ENCODE measurements around the gene GNB3. TPM values are rescaled to one million over a fixed set of nuclear protein-coding genes. Genes with fewer than 3 reads are reported as not detected.

Gene GNB3
- total and polyA plus RNA-seq, 2 donors (not counting 3 experiments of a cell fraction or from before 2014, with no cell fraction given) = 9.4 to 12.0 TPM

DNA sequence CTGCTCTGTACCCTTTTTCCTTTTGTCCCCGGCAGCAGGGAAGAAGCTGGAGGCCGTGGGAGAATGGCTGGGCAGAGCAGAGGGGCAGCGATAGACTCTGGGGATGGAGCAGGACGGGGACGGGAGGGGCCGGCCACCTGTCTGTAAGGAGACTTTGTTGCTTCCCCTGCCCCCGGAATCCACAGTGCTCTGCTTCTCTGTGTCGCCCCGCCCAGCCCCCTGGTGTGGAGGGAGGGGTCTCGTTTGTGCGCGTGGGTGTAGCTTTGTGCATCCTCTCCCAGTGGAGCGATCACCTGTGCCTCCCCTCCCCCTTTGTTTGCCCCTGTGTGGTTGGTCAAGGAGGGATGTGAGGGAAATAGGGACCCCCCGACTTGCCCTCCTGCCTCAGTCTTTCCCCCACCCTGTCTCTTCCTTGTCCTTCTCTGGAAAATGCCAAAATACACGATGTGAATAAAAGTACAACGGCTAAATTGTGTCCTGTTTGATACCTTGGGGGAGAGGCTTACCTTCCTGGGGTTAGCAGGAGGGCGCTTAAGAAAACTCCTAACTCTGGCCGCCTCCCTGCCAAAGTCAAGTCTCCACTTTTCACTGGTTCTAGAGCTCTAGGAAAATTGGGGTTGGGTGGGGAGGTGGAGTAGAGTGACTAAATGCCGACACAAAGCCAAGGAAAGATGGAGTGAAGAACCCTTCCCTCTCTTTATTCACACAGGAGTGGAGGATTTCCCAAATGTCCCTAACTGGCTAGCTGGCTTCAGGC, 25.6 kb downstream of the GNB3 start:
- no peak for DNase-seq (ENCODE audit: low read depth, low spot score)
- ChIA-PET CTCF (interaction anchor here (0.8 to 1.4 kb wide), 4 partner anchors 16 to 113 kb away, joined by 3 read pairs; partner anchors contain the start of gene MLF2), POLR2A (interaction anchor here (0.7 to 2.4 kb wide), 11 partner anchors 9 to 277 kb away, joined by 3 to 48 read pairs (median 6); partner anchors contain the start of genes C12orf57, CDCA3, MLF2 and RNU7-1)
- Histone ChIP-seq H3K79me2 (ENCODE audit: control insufficient read depth, insufficient read depth, low read length) (peaks cover 32% of the 10 kb centered on the region), H3K27ac (ENCODE audit: insufficient read depth, low read depth, low read length) (no peak overlapping the region), H4K20me1 (replicated peaks; ENCODE audit: control insufficient read depth, extremely low read depth, insufficient read depth, low read length) (no peaks in the 10 kb centered on the region), H3K9me1 (replicated peaks; ENCODE audit: control insufficient read depth, extremely low read depth, insufficient read depth, low read length) (no peaks in the 10 kb centered on the region), H2AFZ (ENCODE audit: low read depth, low read length) (peak overlapping the region; percentile 68), H3K4me2 (ENCODE audit: insufficient read depth, low read length) (peak overlapping the region; percentile 73), H3K27me3 (ENCODE audit: control insufficient read depth in 2 of 2, insufficient read depth in 2 of 2, low read length in 2 of 2) (no peaks in the 10 kb centered on the region), H3K4me1 (ENCODE audit: control insufficient read depth, extremely low read depth, insufficient read depth, low read length) (peaks cover 21% of the 10 kb centered on the region), H3K4me3 (replicated peaks in 1 of 3; ENCODE audit: insufficient read depth in 1 of 3, low read depth in 1 of 3, low read length in 3 of 3) (no peak overlapping the region), H3K36me3 (ENCODE audit: control insufficient read depth in 2 of 2, extremely low read depth in 1 of 2, insufficient read depth in 2 of 2, low read length in 2 of 2) (peaks cover 2 to 42% of the 10 kb centered on the region in 2 experiments), H3K9me3 (replicated peaks; ENCODE audit: control insufficient read depth, insufficient read depth, low read length) (no peaks in the 10 kb centered on the region), H3K9ac (replicated peaks; ENCODE audit: extremely low read depth, insufficient read depth, low read length) (no peak overlapping the region)
- no TSS peak for BruUV-seq (replicated peaks)
- intact Hi-C loops (cut with micrococcal nuclease) (no loop called here), dilution Hi-C loops (cut with MboI; ENCODE audit: extremely low pct_ligation_motif_present, low sequenced_read_pairs) (no loop called here)
- no peak for TF ChIP-seq GATA2 (IDR thresholded peaks at IDR 0.05; ENCODE audit: insufficient read depth, insufficient read length, low read depth, low read length)
- no peak for FAIRE-seq

DNA sequence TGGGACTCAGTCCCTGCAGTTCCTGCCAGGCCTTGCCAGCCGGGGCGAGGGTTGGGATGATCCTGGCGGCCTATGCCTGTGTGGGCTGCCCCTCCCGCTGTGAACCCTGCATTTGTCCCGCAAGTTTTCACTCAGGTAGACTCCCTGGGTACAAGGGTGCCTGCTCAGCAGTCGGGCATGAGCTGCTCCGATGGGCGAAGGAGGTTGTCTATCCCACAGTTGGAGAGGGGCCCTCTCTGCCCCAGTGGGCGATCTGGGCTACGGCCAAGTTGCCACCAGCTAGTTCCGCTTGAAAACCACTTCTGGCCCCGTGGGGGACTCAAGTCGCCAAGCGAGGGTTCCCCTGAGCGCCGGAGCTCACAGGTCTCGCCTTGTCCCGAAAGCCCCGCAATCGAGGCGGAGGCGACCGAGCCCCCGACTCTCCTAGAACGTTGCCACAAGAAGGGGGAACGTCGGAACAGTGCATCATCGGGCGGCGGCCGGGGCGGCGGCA, 26.2 kb downstream of the GNB3 start:
- POLR2A ChIA-PET = interaction anchor here (0.6 to 2.4 kb wide), 18 partner anchors 8 to 794 kb away, joined by 3 to 48 read pairs (median 4); partner anchors contain the start of genes C12orf57, CDCA3, LRRC23 and MLF2
- Histone ChIP-seq H3K9me3 (replicated peaks; ENCODE audit: control insufficient read depth, insufficient read depth, low read length) (no peaks in the 10 kb centered on the region), H3K9ac (replicated peaks; ENCODE audit: extremely low read depth, insufficient read depth, low read length) (peak overlapping the region; percentile 57), H3K36me3 (ENCODE audit: control insufficient read depth in 2 of 2, extremely low read depth in 1 of 2, insufficient read depth in 2 of 2, low read length in 2 of 2) (peaks cover 2 to 37% of the 10 kb centered on the region in 2 experiments), H3K27ac (ENCODE audit: insufficient read depth, low read depth, low read length) (peak overlapping the region; percentile 43), H3K9me1 (replicated peaks; ENCODE audit: control insufficient read depth, extremely low read depth, insufficient read depth, low read length) (no peaks in the 10 kb centered on the region), H3K4me3 (replicated peaks in 1 of 3; ENCODE audit: insufficient read depth in 1 of 3, low read depth in 1 of 3, low read length in 3 of 3) (peak overlapping the region; percentile 32 to 95 (median 45)), H2AFZ (ENCODE audit: low read depth, low read length) (peak overlapping the region; percentile 68), H3K4me2 (ENCODE audit: insufficient read depth, low read length) (peak overlapping the region; percentile 73), H3K79me2 (ENCODE audit: control insufficient read depth, insufficient read depth, low read length) (peaks cover 34% of the 10 kb centered on the region), H3K4me1 (ENCODE audit: control insufficient read depth, extremely low read depth, insufficient read depth, low read length) (peaks cover 27% of the 10 kb centered on the region), H4K20me1 (replicated peaks; ENCODE audit: control insufficient read depth, extremely low read depth, insufficient read depth, low read length) (no peaks in the 10 kb centered on the region), H3K27me3 (ENCODE audit: control insufficient read depth in 2 of 2, insufficient read depth in 2 of 2, low read length in 2 of 2) (no peaks in the 10 kb centered on the region)
- CTCF ChIA-PET = interaction anchor here (0.8 to 3.2 kb wide), 5 partner anchors 15 to 114 kb away, joined by 3 to 30 read pairs (median 3); partner anchors contain the start of genes CDCA3, MLF2 and USP5
- dilution Hi-C loops (cut with MboI; ENCODE audit: extremely low pct_ligation_motif_present, low sequenced_read_pairs) = no loop called here
- intact Hi-C loops (cut with micrococcal nuclease) = no loop called here
- TF ChIP-seq MAX (IDR thresholded peaks at IDR 0.05; ENCODE audit: insufficient read depth, insufficient read length) (no peak), EZH2 (IDR thresholded peaks at IDR 0.05; ENCODE audit: borderline replicate concordance, low read depth, low read length, severe bottlenecking) (no peak), MYC (IDR thresholded peaks at IDR 0.05; ENCODE audit: low read depth, low read length) (no peak), JUN (IDR thresholded peaks at IDR 0.05; ENCODE audit: borderline replicate concordance, insufficient read depth, insufficient read length, low read depth) (no peak), POLR2A (IDR thresholded peaks at IDR 0.05; ENCODE audit: low read depth, low read length) (no peak), FOS (IDR thresholded peaks at IDR 0.05; ENCODE audit: borderline replicate concordance, insufficient read depth, low read length) (no peak)
- TF ChIP-seq, protein P1, sequence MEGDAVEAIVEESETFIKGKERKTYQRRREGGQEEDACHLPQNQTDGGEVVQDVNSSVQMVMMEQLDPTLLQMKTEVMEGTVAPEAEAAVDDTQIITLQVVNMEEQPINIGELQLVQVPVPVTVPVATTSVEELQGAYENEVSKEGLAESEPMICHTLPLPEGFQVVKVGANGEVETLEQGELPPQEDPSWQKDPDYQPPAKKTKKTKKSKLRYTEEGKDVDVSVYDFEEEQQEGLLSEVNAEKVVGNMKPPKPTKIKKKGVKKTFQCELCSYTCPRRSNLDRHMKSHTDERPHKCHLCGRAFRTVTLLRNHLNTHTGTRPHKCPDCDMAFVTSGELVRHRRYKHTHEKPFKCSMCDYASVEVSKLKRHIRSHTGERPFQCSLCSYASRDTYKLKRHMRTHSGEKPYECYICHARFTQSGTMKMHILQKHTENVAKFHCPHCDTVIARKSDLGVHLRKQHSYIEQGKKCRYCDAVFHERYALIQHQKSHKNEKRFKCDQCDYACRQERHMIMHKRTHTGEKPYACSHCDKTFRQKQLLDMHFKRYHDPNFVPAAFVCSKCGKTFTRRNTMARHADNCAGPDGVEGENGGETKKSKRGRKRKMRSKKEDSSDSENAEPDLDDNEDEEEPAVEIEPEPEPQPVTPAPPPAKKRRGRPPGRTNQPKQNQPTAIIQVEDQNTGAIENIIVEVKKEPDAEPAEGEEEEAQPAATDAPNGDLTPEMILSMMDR (IDR thresholded peaks at IDR 0.05; ENCODE audit: extremely low read depth in 1 of 2, insufficient read depth in 1 of 2, low read depth in 1 of 2, low read length in 2 of 2) = no peak
- DNase-seq (ENCODE audit: low read depth, low spot score) (no peak), FAIRE-seq (no peak)
- TSS peak; percentile 45 for BruUV-seq (replicated peaks)

Measured in endothelial cell of umbilical vein (primary cell).